ENCODE measurements around the gene TCF25.

GRCh38 chr16:89905511-89906139, 32.2 kb downstream of the TCF25 start:
- TF ChIP-seq CTCF (IDR thresholded peaks at IDR 0.05) (no peak), POLR2A (IDR thresholded peaks at IDR 0.05) (no peak), POLR2AphosphoS5 (IDR thresholded peaks at IDR 0.05) (no peak)
